Type B pancreatic cell (in vitro differentiated cells): ENCODE measurements around the gene SGPL1. TPM values are rescaled to one million over a fixed set of nuclear protein-coding genes. Genes with fewer than 3 reads are reported as not detected.

Experiments
- DNase-seq: peaks from one replicate; pipeline ENCODE4 v3.0.0; 2021; ENCODE audit warnings: mixed read lengths; ENCODE audit not compliant: unreplicated experiment; ENCODE audit errors: extremely low spot score
- H3K27ac Mint-ChIP-seq: 2 replicates; pipeline ENCODE4 v1.8.0; 2021; ENCODE audit warnings: mild to moderate bottlenecking, mixed read lengths
- H3K27me3 Mint-ChIP-seq: 2 replicates; pipeline ENCODE4 v1.8.0; 2021; ENCODE audit warnings: mixed read lengths
- H3K36me3 Mint-ChIP-seq: 2 replicates; pipeline ENCODE4 v1.8.0; 2021; ENCODE audit warnings: mixed read lengths
- H3K4me1 Mint-ChIP-seq: one replicate; pipeline ENCODE4 v1.8.0; 2021; ENCODE audit warnings: mixed read lengths; ENCODE audit not compliant: unreplicated experiment
- H3K4me3 Mint-ChIP-seq: 2 replicates; pipeline ENCODE4 v1.8.0; 2021; ENCODE audit warnings: mild to moderate bottlenecking, mixed read lengths
- H3K9me3 Mint-ChIP-seq: 2 replicates; pipeline ENCODE4 v1.8.0; 2021; ENCODE audit warnings: mixed read lengths
- CTCF ChIP-seq: fragments of 200-600 bp; sonication (generic); conservative IDR thresholded peaks from 2 replicates; pipeline ENCODE4 v1.5.0; 2021; ENCODE audit warnings: antibody characterized with exemption, mild to moderate bottlenecking
- total RNA-seq: library from RNA; stranded (reverse); gene quantifications from 2 replicates; pipeline ENCODE4 v1.2.1, GENCODE V29; 2021; ENCODE audit warnings: low replicate concordance

SGPL1 gene
- total RNA-seq, 1 donor from 2014 or later: 70.5 TPM

GRCh38 chr10:70833601-70834000 is 17.9 kb downstream of the SGPL1 start:
- no peak for DNase-seq
- no peak overlapping the region for H3K4me3 Mint-ChIP-seq
- peaks cover 5% of the 10 kb centered on the region for H3K9me3 Mint-ChIP-seq
- H3K27me3 Mint-ChIP-seq: no peaks in the 10 kb centered on the region
- peaks cover 35% of the 10 kb centered on the region for H3K4me1 Mint-ChIP-seq
- no peak overlapping the region for H3K27ac Mint-ChIP-seq
- H3K36me3 Mint-ChIP-seq: peaks cover 30% of the 10 kb centered on the region
- TF ChIP-seq CTCF: no peak

GRCh38 chr10:70834021-70834420 is 18.3 kb downstream of the SGPL1 start:
- no peak overlapping the region for H3K4me3 Mint-ChIP-seq
- peaks cover 35% of the 10 kb centered on the region for H3K4me1 Mint-ChIP-seq
- H3K36me3 Mint-ChIP-seq: peaks cover 30% of the 10 kb centered on the region
- H3K27me3 Mint-ChIP-seq: no peaks in the 10 kb centered on the region
- no peak for DNase-seq
- TF ChIP-seq CTCF: no peak
- H3K27ac Mint-ChIP-seq: no peak overlapping the region
- H3K9me3 Mint-ChIP-seq: peaks cover 5% of the 10 kb centered on the region

GRCh38 chr10:70834441-70835151 is 18.8 kb downstream of the SGPL1 start:
- no peak for TF ChIP-seq CTCF
- DNase-seq: no peak
- H3K36me3 Mint-ChIP-seq: peaks cover 30% of the 10 kb centered on the region
- no peaks in the 10 kb centered on the region for H3K27me3 Mint-ChIP-seq
- peaks cover 5% of the 10 kb centered on the region for H3K9me3 Mint-ChIP-seq
- H3K4me1 Mint-ChIP-seq: peaks cover 35% of the 10 kb centered on the region
- H3K4me3 Mint-ChIP-seq: no peak overlapping the region
- no peak overlapping the region for H3K27ac Mint-ChIP-seq

GRCh38 chr10:70836319-70836718 is 20.6 kb downstream of the SGPL1 start:
- H3K4me3 Mint-ChIP-seq: no peak overlapping the region
- DNase-seq: no peak
- H3K27ac Mint-ChIP-seq: peak overlapping the region; percentile 61
- peaks cover 30% of the 10 kb centered on the region for H3K36me3 Mint-ChIP-seq
- H3K9me3 Mint-ChIP-seq: no peaks in the 10 kb centered on the region
- H3K4me1 Mint-ChIP-seq: peaks cover 27% of the 10 kb centered on the region
- no peaks in the 10 kb centered on the region for H3K27me3 Mint-ChIP-seq
- TF ChIP-seq CTCF: no peak

- no peak for DNase-seq
- Mint-ChIP-seq H3K27me3 (no peaks in the 10 kb centered on the region), H3K4me1 (peaks cover 22% of the 10 kb centered on the region), H3K36me3 (peaks cover 37% of the 10 kb centered on the region), H3K27ac (no peak overlapping the region), H3K4me3 (no peak overlapping the region), H3K9me3 (no peaks in the 10 kb centered on the region)
- no peak for TF ChIP-seq CTCF
These were observed 21.9 kb downstream of the SGPL1 start for GRCh38 chr10:70837660-70838059.
